GM23248 (cell line): ENCODE data around the gene ERCC1.

Experiments used
- EZH2 ChIP-seq: fragments of 200-600 bp; sonication (generic); IDR thresholded peaks from 2 replicates; pipeline ENCODE4 v1.6.1; 2018; ENCODE audit warnings: antibody characterized with exemption, mild to moderate bottlenecking; ENCODE audit not compliant: insufficient read depth, poor library complexity, severe bottlenecking
- EZH2phosphoT487 ChIP-seq: fragments of 200-600 bp; sonication (generic); IDR thresholded peaks from 2 replicates; pipeline ENCODE4 v1.6.1; 2018; ENCODE audit warnings: antibody characterized with exemption, moderate library complexity, mild to moderate bottlenecking, low read depth; ENCODE audit not compliant: insufficient read depth

DNA sequence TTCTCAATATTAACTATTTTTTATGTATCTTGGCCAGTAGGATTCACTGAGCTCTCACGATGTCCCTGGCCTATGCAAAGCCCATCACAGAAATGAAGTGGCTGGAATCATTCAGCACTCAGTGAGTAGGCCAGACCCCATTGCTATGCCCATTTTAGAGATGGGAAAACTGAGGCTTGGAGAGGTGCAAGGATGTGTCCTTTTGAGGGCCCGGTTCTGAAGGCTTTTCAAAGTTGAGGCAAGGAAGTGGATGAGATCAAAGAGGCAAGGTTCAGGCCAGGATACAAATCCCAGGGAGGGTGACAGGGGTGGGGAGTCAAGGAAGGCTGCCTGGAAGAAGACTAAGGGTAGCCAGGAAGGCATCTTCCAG lies 18.7 kb upstream of the ERCC1 start:
- TF ChIP-seq EZH2phosphoT487 (no peak), EZH2 (no peak)
